ENCODE measurements around the gene WASF3.

WASF3 gene

GRCh38 chr13:26539738-26540292 lies 17.7 kb upstream of the WASF3 start:
- H4K8ac ChIP-seq (ENCODE audit: low read depth, low read length) = no peak overlapping the region
- peaks cover 0 to 15% (median 0%) of the 10 kb centered on the region in 3 experiments for H3K27me3 ChIP-seq (ENCODE audit: control insufficient read depth in 3 of 3, insufficient read depth in 3 of 3, low read depth in 1 of 3, low read length in 3 of 3)
- no peak overlapping the region for H4K91ac ChIP-seq (ENCODE audit: low read depth, low read length, poor library complexity)
- no peak overlapping the region for H3K27ac ChIP-seq (replicated peaks; ENCODE audit: low read length)
- no peaks in the 10 kb centered on the region for H3K4me1 ChIP-seq (ENCODE audit: control insufficient read depth in 2 of 2, insufficient read depth in 1 of 2, low read depth in 1 of 2, low read length in 2 of 2)
- no peak overlapping the region for H2AFZ ChIP-seq (ENCODE audit: low read length)
- H2AK5ac ChIP-seq (ENCODE audit: low read depth, low read length) = peak overlapping the region; percentile 51
- H2BK120ac ChIP-seq (ENCODE audit: low read depth, low read length) = no peak overlapping the region
- H3K9me3 ChIP-seq (replicated peaks in 1 of 2; ENCODE audit: control insufficient read depth in 2 of 2, insufficient read depth in 1 of 2, low read depth in 1 of 2, low read length in 2 of 2) = no peaks in the 10 kb centered on the region
- no peak overlapping the region for H3K4me3 ChIP-seq (ENCODE audit: low read length in 2 of 2)
- H3K79me1 ChIP-seq (ENCODE audit: low read depth, low read length) = no peaks in the 10 kb centered on the region
- H3K14ac ChIP-seq (ENCODE audit: low read length) = no peak overlapping the region
- H3K4me2 ChIP-seq (ENCODE audit: insufficient read depth, low read length, poor library complexity, severe bottlenecking) = no peak overlapping the region
- no peak overlapping the region for H3K23ac ChIP-seq (ENCODE audit: low read depth, low read length, poor library complexity)
- no peak overlapping the region for H2BK12ac ChIP-seq (ENCODE audit: low read length)
- no peaks in the 10 kb centered on the region for H3K36me3 ChIP-seq (replicated peaks in 1 of 2; ENCODE audit: control insufficient read depth in 2 of 2, insufficient read depth in 2 of 2, low read length in 2 of 2)
- peak overlapping the region; percentile 33 for H3K18ac ChIP-seq (ENCODE audit: low read length)
- H2BK5ac ChIP-seq (ENCODE audit: low read length) = no peak overlapping the region
- H3K9ac ChIP-seq (ENCODE audit: low read depth, low read length, poor library complexity) = no peak overlapping the region
- H2BK15ac ChIP-seq (ENCODE audit: low read length) = no peak overlapping the region
- no peak for DNase-seq (ENCODE audit: low spot score)
- no peak overlapping the region for H3K4ac ChIP-seq (ENCODE audit: low read length)
- WGBS, 2 donors (ENCODE audit: extremely low coverage in 2 of 2, insufficient read length in 2 of 2, insufficient replicate concordance in 1 of 2) = no CpG with 5 or more reads among the region's 2 CpGs

GRCh38 chr13:26540334-26540733 lies 17.1 kb upstream of the WASF3 start:
- Histone ChIP-seq H2BK5ac (ENCODE audit: low read length) (no peak overlapping the region), H3K23ac (ENCODE audit: low read depth, low read length, poor library complexity) (no peak overlapping the region), H3K4me3 (ENCODE audit: low read length in 2 of 2) (no peak overlapping the region), H2BK120ac (ENCODE audit: low read depth, low read length) (no peak overlapping the region), H2BK12ac (ENCODE audit: low read length) (no peak overlapping the region), H2BK15ac (ENCODE audit: low read length) (no peak overlapping the region), H3K4ac (ENCODE audit: low read length) (no peak overlapping the region), H3K27ac (replicated peaks; ENCODE audit: low read length) (no peak overlapping the region), H3K27me3 (ENCODE audit: control insufficient read depth in 3 of 3, insufficient read depth in 3 of 3, low read depth in 1 of 3, low read length in 3 of 3) (peaks cover 0 to 18% (median 0%) of the 10 kb centered on the region in 3 experiments), H3K9ac (ENCODE audit: low read depth, low read length, poor library complexity) (no peak overlapping the region), H3K4me2 (ENCODE audit: insufficient read depth, low read length, poor library complexity, severe bottlenecking) (no peak overlapping the region), H3K4me1 (ENCODE audit: control insufficient read depth in 2 of 2, insufficient read depth in 1 of 2, low read depth in 1 of 2, low read length in 2 of 2) (no peaks in the 10 kb centered on the region), H2AK5ac (ENCODE audit: low read depth, low read length) (peak overlapping the region; percentile 51), H4K91ac (ENCODE audit: low read depth, low read length, poor library complexity) (no peak overlapping the region), H3K79me1 (ENCODE audit: low read depth, low read length) (no peaks in the 10 kb centered on the region), H2AFZ (ENCODE audit: low read length) (no peak overlapping the region), H3K9me3 (replicated peaks in 1 of 2; ENCODE audit: control insufficient read depth in 2 of 2, insufficient read depth in 1 of 2, low read depth in 1 of 2, low read length in 2 of 2) (no peaks in the 10 kb centered on the region), H3K14ac (ENCODE audit: low read length) (no peak overlapping the region), H4K8ac (ENCODE audit: low read depth, low read length) (no peak overlapping the region), H3K36me3 (replicated peaks in 1 of 2; ENCODE audit: control insufficient read depth in 2 of 2, insufficient read depth in 2 of 2, low read length in 2 of 2) (no peaks in the 10 kb centered on the region), H3K18ac (ENCODE audit: low read length) (peak overlapping the region; percentile 29)
- no CpG with 5 or more reads among the region's 3 CpGs for WGBS, 2 donors (ENCODE audit: extremely low coverage in 2 of 2, insufficient read length in 2 of 2, insufficient replicate concordance in 1 of 2)
- DNase-seq (ENCODE audit: low spot score) = no peak

GRCh38 chr13:26541041-26541440 lies 16.4 kb upstream of the WASF3 start:
- H2BK12ac ChIP-seq (ENCODE audit: low read length) = no peak overlapping the region
- no peak overlapping the region for H3K18ac ChIP-seq (ENCODE audit: low read length)
- no peak overlapping the region for H3K4me2 ChIP-seq (ENCODE audit: insufficient read depth, low read length, poor library complexity, severe bottlenecking)
- H2BK120ac ChIP-seq (ENCODE audit: low read depth, low read length) = no peak overlapping the region
- DNase-seq (ENCODE audit: low spot score) = no peak
- H4K8ac ChIP-seq (ENCODE audit: low read depth, low read length) = no peak overlapping the region
- no peak overlapping the region for H2AFZ ChIP-seq (ENCODE audit: low read length)
- no peak overlapping the region for H3K4ac ChIP-seq (ENCODE audit: low read length)
- WGBS, 2 donors (ENCODE audit: extremely low coverage in 2 of 2, insufficient read length in 2 of 2, insufficient replicate concordance in 1 of 2) = no CpG with 5 or more reads among the region's 5 CpGs
- H3K79me1 ChIP-seq (ENCODE audit: low read depth, low read length) = no peaks in the 10 kb centered on the region
- peaks cover 0 to 18% (median 0%) of the 10 kb centered on the region in 3 experiments for H3K27me3 ChIP-seq (ENCODE audit: control insufficient read depth in 3 of 3, insufficient read depth in 3 of 3, low read depth in 1 of 3, low read length in 3 of 3)
- H4K91ac ChIP-seq (ENCODE audit: low read depth, low read length, poor library complexity) = no peak overlapping the region
- no peak overlapping the region for H3K9ac ChIP-seq (ENCODE audit: low read depth, low read length, poor library complexity)
- H3K27ac ChIP-seq (replicated peaks; ENCODE audit: low read length) = no peak overlapping the region
- no peaks in the 10 kb centered on the region for H3K4me1 ChIP-seq (ENCODE audit: control insufficient read depth in 2 of 2, insufficient read depth in 1 of 2, low read depth in 1 of 2, low read length in 2 of 2)
- H3K36me3 ChIP-seq (replicated peaks in 1 of 2; ENCODE audit: control insufficient read depth in 2 of 2, insufficient read depth in 2 of 2, low read length in 2 of 2) = no peaks in the 10 kb centered on the region
- no peak overlapping the region for H3K4me3 ChIP-seq (ENCODE audit: low read length in 2 of 2)
- H2AK5ac ChIP-seq (ENCODE audit: low read depth, low read length) = no peak overlapping the region
- H3K23ac ChIP-seq (ENCODE audit: low read depth, low read length, poor library complexity) = no peak overlapping the region
- no peak overlapping the region for H3K14ac ChIP-seq (ENCODE audit: low read length)
- no peak overlapping the region for H2BK15ac ChIP-seq (ENCODE audit: low read length)
- H3K9me3 ChIP-seq (replicated peaks in 1 of 2; ENCODE audit: control insufficient read depth in 2 of 2, insufficient read depth in 1 of 2, low read depth in 1 of 2, low read length in 2 of 2) = no peaks in the 10 kb centered on the region
- H2BK5ac ChIP-seq (ENCODE audit: low read length) = no peak overlapping the region

GRCh38 chr13:26541678-26542568 lies 15.6 kb upstream of the WASF3 start:
- no peak overlapping the region for H4K8ac ChIP-seq (ENCODE audit: low read depth, low read length)
- H3K27me3 ChIP-seq (ENCODE audit: control insufficient read depth in 3 of 3, insufficient read depth in 3 of 3, low read depth in 1 of 3, low read length in 3 of 3) = peaks cover 0 to 18% (median 0%) of the 10 kb centered on the region in 3 experiments
- DNase-seq (ENCODE audit: low spot score) = no peak
- no peak overlapping the region for H3K23ac ChIP-seq (ENCODE audit: low read depth, low read length, poor library complexity)
- H3K4me1 ChIP-seq (ENCODE audit: control insufficient read depth in 2 of 2, insufficient read depth in 1 of 2, low read depth in 1 of 2, low read length in 2 of 2) = no peaks in the 10 kb centered on the region
- no peak overlapping the region for H2AFZ ChIP-seq (ENCODE audit: low read length)
- H2BK15ac ChIP-seq (ENCODE audit: low read length) = no peak overlapping the region
- no CpG with 5 or more reads among the region's 6 CpGs for WGBS, 2 donors (ENCODE audit: extremely low coverage in 2 of 2, insufficient read length in 2 of 2, insufficient replicate concordance in 1 of 2)
- peak overlapping the region; percentile 69 for H4K91ac ChIP-seq (ENCODE audit: low read depth, low read length, poor library complexity)
- no peak overlapping the region for H3K14ac ChIP-seq (ENCODE audit: low read length)
- H2BK12ac ChIP-seq (ENCODE audit: low read length) = no peak overlapping the region
- H3K4me3 ChIP-seq (ENCODE audit: low read length in 2 of 2) = no peak overlapping the region
- H3K27ac ChIP-seq (replicated peaks; ENCODE audit: low read length) = no peak overlapping the region
- H3K18ac ChIP-seq (ENCODE audit: low read length) = no peak overlapping the region
- H2BK120ac ChIP-seq (ENCODE audit: low read depth, low read length) = no peak overlapping the region
- no peak overlapping the region for H2BK5ac ChIP-seq (ENCODE audit: low read length)
- H3K4ac ChIP-seq (ENCODE audit: low read length) = no peak overlapping the region
- no peaks in the 10 kb centered on the region for H3K36me3 ChIP-seq (replicated peaks in 1 of 2; ENCODE audit: control insufficient read depth in 2 of 2, insufficient read depth in 2 of 2, low read length in 2 of 2)
- H3K79me1 ChIP-seq (ENCODE audit: low read depth, low read length) = no peaks in the 10 kb centered on the region
- H2AK5ac ChIP-seq (ENCODE audit: low read depth, low read length) = no peak overlapping the region
- no peak overlapping the region for H3K9ac ChIP-seq (ENCODE audit: low read depth, low read length, poor library complexity)
- no peak overlapping the region for H3K4me2 ChIP-seq (ENCODE audit: insufficient read depth, low read length, poor library complexity, severe bottlenecking)
- no peaks in the 10 kb centered on the region for H3K9me3 ChIP-seq (replicated peaks in 1 of 2; ENCODE audit: control insufficient read depth in 2 of 2, insufficient read depth in 1 of 2, low read depth in 1 of 2, low read length in 2 of 2)

Measured in neuronal stem cell (in vitro differentiated cells).